Measurements from ENCODE around the gene TMEM139.
"Not testable (repeated sequence)": the region's sequence is repeated elsewhere in the genome, so short reads cannot be mapped to it uniquely, and the experiment has no call there.

The TMEM139 gene

DNA sequence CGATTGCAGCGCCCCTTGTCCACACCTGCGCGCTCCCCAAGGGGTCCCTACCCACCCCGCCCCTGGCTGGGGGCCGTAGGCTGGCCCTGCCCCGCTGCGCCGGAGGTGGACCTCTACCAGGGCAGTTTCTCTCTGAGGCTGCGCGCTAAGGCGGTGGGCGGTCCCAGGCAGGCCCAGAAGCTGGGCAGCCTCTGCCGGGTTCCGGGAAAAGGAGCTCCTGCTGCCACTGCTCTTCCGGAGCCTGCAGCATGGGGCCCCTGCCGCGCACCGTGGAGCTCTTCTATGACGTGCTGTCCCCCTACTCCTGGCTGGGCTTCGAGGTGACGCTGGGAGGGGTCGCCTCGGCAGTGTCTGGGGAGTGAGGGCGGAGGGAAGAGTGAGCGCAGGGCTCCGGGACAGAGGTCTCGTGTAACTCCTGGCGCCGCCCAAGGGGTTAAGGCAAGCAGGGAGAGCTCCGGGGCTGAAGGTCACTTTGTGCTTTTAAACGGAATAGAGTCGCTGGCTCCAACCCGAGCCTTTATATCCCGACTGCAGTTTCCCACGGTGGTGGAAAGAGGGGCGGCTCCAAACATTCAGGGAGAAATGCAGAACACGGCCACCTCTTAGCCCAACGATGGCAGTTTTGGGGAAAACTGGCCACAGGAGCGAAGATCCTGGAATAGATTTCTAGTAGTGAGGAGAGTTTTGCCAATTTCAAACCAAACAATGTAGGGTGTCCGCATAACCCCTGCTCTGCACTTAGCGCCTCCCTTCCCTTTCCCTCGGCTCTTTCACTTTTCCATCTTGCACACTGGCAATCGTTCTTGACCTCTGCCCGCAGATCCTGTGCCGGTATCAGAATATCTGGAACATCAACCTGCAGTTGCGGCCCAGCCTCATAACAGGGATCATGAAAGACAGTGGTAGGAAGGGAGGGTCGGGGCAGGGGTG is 21.2 kb upstream of the TMEM139 start, which contains the start of gene GSTK1:
GSTK1 (plus strand) TSS at position 176 of the 930 bp plus-strand sequence; CDS start at position 249, 73 bp downstream.
- Histone ChIP-seq H3K4me1 (ENCODE audit: low read depth, poor library complexity, severe bottlenecking) (peaks cover 12% of the 10 kb centered on the region), H3K36me3 (ENCODE audit: insufficient read depth) (no peaks in the 10 kb centered on the region), H3K9ac (peak within 1 kb of the TSS; percentile 72), H4K20me1 (ENCODE audit: insufficient read depth) (no peaks in the 10 kb centered on the region), H3K27ac (peak within 1 kb of the TSS; percentile 26), H3K4me2 (peak within 1 kb of the TSS; percentile 93), H3K27me3 (ENCODE audit: insufficient read depth, low read depth) (no peaks in the 10 kb centered on the region), H3K4me3 (IDR thresholded peaks at IDR 0.05; ENCODE audit: insufficient read depth, low read depth, low read length) (no peak within 1 kb of the TSS), H2AFZ (ENCODE audit: low read depth) (peak within 1 kb of the TSS; percentile 99), H3K79me2 (ENCODE audit: insufficient read depth, low read depth) (peaks cover 15% of the 10 kb centered on the region; the same call in 1 of the 2 replicates)
- TF ChIP-seq, protein P1, sequence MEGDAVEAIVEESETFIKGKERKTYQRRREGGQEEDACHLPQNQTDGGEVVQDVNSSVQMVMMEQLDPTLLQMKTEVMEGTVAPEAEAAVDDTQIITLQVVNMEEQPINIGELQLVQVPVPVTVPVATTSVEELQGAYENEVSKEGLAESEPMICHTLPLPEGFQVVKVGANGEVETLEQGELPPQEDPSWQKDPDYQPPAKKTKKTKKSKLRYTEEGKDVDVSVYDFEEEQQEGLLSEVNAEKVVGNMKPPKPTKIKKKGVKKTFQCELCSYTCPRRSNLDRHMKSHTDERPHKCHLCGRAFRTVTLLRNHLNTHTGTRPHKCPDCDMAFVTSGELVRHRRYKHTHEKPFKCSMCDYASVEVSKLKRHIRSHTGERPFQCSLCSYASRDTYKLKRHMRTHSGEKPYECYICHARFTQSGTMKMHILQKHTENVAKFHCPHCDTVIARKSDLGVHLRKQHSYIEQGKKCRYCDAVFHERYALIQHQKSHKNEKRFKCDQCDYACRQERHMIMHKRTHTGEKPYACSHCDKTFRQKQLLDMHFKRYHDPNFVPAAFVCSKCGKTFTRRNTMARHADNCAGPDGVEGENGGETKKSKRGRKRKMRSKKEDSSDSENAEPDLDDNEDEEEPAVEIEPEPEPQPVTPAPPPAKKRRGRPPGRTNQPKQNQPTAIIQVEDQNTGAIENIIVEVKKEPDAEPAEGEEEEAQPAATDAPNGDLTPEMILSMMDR (conservative IDR thresholded peaks at IDR 0.05; ENCODE audit: low read depth, low read length) = no peak

DNA sequence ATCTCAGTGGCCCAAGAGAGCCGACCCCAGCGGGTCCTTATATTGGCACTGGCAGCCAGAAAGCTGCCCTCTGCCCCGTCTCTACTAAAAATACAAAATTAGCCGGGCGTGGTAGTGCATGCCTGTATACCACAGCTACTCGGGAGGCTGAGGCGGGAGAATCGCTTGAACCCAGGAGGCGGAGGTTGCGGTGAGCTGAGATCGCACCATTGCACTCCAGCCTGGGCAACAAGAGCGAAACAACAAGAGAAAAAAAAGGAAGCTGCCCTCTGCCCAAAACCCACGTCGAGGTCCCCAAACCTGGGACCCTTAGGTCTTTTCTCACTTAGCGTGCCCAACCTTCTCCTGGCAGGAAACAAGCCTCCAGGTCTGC is 20.6 kb upstream of the TMEM139 start:
- not testable (repeated sequence) for H3K27me3 ChIP-seq (ENCODE audit: insufficient read depth, low read depth); H3K27ac ChIP-seq; H3K36me3 ChIP-seq (ENCODE audit: insufficient read depth); H4K20me1 ChIP-seq (ENCODE audit: insufficient read depth); H3K4me3 ChIP-seq (IDR thresholded peaks at IDR 0.05; ENCODE audit: insufficient read depth, low read depth, low read length)
- Histone ChIP-seq H3K9ac (peak overlapping the region; percentile 72; the same call in 1 of the 2 replicates), H2AFZ (ENCODE audit: low read depth) (peak overlapping the region; percentile 99), H3K79me2 (ENCODE audit: insufficient read depth, low read depth) (peaks cover 15% of the 10 kb centered on the region; the same call in 1 of the 2 replicates), H3K4me2 (peak overlapping the region; percentile 93), H3K4me1 (ENCODE audit: low read depth, poor library complexity, severe bottlenecking) (peaks cover 12% of the 10 kb centered on the region)

DNA sequence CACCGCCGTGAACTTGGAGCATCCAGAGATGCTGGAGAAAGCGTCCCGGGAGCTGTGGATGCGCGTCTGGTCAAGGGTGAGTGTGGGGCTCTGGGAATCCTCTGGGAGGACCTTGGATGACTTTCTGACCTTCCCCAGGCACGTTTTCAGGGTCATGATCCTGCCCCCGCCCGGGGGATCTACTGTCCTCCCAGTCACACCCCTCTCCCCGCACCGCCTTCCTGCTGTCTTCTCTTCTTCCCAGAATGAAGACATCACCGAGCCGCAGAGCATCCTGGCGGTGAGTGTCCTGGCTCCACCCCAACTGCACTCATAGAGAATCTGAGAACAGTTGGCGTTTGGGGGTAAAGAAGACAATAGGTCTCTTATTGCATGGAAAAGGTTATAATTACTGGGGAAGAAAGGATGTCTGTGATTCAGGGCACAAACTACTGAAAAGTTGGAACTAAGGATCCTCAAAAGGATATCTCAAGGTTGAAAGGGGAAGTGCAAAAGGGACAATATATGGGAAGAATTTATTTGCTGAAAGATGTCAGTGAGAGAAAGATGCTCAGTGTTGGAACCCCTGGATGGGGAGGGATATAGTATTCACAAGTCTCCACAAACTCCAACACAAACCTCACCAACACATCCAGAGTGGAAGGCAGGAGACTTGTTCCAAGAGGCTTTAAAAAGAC is 19.6 kb upstream of the TMEM139 start:
- no peak overlapping the region for H3K9ac ChIP-seq
- H3K4me1 ChIP-seq (ENCODE audit: low read depth, poor library complexity, severe bottlenecking) = peaks cover 12% of the 10 kb centered on the region
- TF ChIP-seq, protein P1 (conservative IDR thresholded peaks at IDR 0.05; ENCODE audit: low read depth, low read length) = no peak
- H3K27me3 ChIP-seq (ENCODE audit: insufficient read depth, low read depth) = no peaks in the 10 kb centered on the region
- H3K4me3 ChIP-seq (IDR thresholded peaks at IDR 0.05; ENCODE audit: insufficient read depth, low read depth, low read length) = no peak overlapping the region
- no peak overlapping the region for H2AFZ ChIP-seq (ENCODE audit: low read depth)
- H3K4me2 ChIP-seq = no peak overlapping the region
- H4K20me1 ChIP-seq (ENCODE audit: insufficient read depth) = no peaks in the 10 kb centered on the region
- H3K79me2 ChIP-seq (ENCODE audit: insufficient read depth, low read depth) = peaks cover 15% of the 10 kb centered on the region; the same call in 1 of the 2 replicates
- H3K27ac ChIP-seq = no peak overlapping the region
- no peaks in the 10 kb centered on the region for H3K36me3 ChIP-seq (ENCODE audit: insufficient read depth)

DNA sequence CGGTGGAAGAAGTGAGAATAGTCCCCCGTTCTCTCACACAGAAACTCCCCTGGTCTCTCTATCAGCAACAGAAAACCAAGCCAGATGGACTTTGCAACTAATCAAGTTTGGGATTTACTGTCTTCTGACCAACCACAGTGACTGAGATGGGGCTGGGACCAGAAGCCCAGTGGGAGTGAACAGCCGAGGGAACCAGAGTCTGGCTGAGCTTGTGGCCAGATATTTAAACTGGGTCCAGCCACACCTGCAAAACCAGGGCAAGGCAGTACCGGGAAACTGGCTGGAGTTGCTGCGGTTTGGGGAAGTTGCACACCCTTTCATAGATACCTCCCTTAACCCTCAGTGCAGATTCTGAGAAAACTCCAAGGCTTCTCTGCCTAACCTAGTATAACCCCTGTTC is 15.5 kb upstream of the TMEM139 start:
- H3K27me3 ChIP-seq (ENCODE audit: insufficient read depth, low read depth) = no peaks in the 10 kb centered on the region
- H4K20me1 ChIP-seq (ENCODE audit: insufficient read depth) = no peaks in the 10 kb centered on the region
- TF ChIP-seq, protein P1 (conservative IDR thresholded peaks at IDR 0.05; ENCODE audit: low read depth, low read length) = no peak
- no peak overlapping the region for H3K27ac ChIP-seq
- peaks cover 5% of the 10 kb centered on the region; the same call in 1 of the 2 replicates for H3K79me2 ChIP-seq (ENCODE audit: insufficient read depth, low read depth)
- no peak overlapping the region for H3K4me2 ChIP-seq
- no peak overlapping the region for H3K4me3 ChIP-seq (IDR thresholded peaks at IDR 0.05; ENCODE audit: insufficient read depth, low read depth, low read length)
- H2AFZ ChIP-seq (ENCODE audit: low read depth) = no peak overlapping the region
- H3K4me1 ChIP-seq (ENCODE audit: low read depth, poor library complexity, severe bottlenecking) = peaks cover 5% of the 10 kb centered on the region
- H3K36me3 ChIP-seq (ENCODE audit: insufficient read depth) = no peaks in the 10 kb centered on the region
- H3K9ac ChIP-seq = no peak overlapping the region

Measured in KMS-11 (cell line).